Stomach (tissue), 4 donors: ENCODE measurements around the gene PDE4D.

Experiments used
- CTCF ChIP-seq, 7 experiments: fragments of 450-650 bp in 4 of 7; fragments of 200-600 bp in 3 of 7; sonication (generic) in 3 of 7; IDR thresholded peaks; one replicate each; pipeline ENCODE4 v1.5.1; 2016 to 2019; ENCODE audit warnings: antibody characterized with exemption in 7 of 7, control low read depth in 2 of 7, mild to moderate bottlenecking in 1 of 7
- EP300 ChIP-seq: sonication (generic); formaldehyde crosslinking; IDR thresholded peaks from one replicate; pipeline ENCODE4 v1.6.1; 2017; ENCODE audit warnings: antibody characterized with exemption
- POLR2A ChIP-seq, 4 donors: fragments of 450-650 bp; IDR thresholded peaks; one replicate each; pipeline ENCODE4 v1.6.1; 2016; ENCODE audit warnings: antibody characterized with exemption in 4 of 4, control low read depth in 2 of 4, mild to moderate bottlenecking in 1 of 4, moderate library complexity in 1 of 4
- POLR2AphosphoS5 ChIP-seq, 3 donors: sonication (generic); formaldehyde crosslinking; IDR thresholded peaks; one replicate each; pipeline ENCODE4 v1.6.1; 2016; ENCODE audit warnings: antibody characterized with exemption in 3 of 3

- TF ChIP-seq CTCF (IDR thresholded peaks at IDR 0.05) (no peak), POLR2AphosphoS5 (IDR thresholded peaks at IDR 0.05) (no peak), POLR2A (IDR thresholded peaks at IDR 0.05) (no peak), EP300 (no peak)
Measured at GRCh38 chr5:59744531-59744992, 149.0 kb downstream of the PDE4D start.
